Activated CD4-positive, CD25-positive, alpha-beta regulatory T cell treated with anti-CD3 and anti-CD28 coated beads, Interleukin-2, amount 50 U/mL, for 16 hours (primary cell): ENCODE data around the gene EFHC1.

ENCODE experiments used
- DNase-seq: peaks from one replicate; pipeline ENCODE4 v3.0.0-alpha.2; 2020; ENCODE audit warnings: low read depth, low spot score

EFHC1 gene

DNA sequence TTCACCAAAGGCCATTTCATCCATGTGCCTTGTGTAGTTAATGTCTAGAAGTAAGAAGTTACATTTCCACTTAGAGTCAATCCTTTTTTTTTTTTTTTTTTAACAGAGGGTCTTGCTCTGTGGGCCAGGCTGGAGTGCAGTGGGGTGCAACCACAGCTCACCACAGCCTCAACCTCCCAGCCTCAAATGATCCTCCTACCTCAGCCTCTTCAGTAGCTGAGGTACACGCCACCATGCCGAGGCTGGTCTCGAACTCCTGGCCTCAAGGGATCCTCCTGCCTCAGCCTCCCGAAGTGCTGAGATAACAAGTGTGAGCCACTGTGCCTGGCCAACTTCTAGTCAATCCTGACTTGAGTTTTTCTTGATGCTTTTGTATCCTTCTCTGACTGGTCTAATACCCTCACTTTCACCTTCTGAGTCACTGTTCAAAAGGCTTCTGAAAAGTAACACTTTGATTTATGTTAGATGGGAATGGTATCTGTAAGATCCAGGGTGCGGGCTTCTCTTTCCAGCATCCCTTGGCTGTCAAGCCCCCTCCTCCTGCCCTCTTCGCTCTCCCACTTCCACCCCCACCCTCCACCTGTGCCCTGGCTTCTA, 134.6 kb downstream of the EFHC1 start:
- DNase-seq: no peak

DNA sequence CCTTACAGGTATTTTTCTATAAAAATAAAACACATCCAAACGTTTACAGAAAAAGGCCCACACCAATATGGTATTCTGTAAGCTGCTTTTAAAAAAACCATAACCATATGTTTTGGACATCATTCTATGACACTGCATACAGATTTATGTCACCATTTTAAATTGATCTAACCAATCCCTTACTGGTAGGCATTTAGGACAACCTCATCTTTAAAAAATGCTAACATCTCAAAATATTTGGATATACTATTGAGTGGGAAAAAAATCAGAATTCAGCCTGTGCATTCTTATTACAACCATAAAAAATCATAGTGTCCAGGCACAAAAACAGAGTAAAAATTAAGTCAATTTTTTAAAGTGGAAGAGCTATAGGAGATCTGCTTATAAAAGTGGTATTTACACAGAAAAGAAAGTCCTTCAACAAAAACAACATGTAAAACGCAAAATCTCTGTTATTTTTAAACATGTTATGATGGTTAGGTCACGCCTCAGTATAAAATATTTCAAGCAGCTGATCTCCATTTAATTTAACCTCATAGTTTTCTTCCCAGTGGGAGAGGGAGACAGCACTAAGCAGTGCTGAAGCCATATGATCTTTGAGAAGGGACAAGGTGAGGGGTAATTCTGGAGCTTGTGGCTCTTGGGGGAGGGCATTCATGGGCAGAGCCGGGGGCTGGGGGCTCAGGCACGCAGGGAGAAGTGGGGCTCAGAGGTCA, 135.5 kb downstream of the EFHC1 start:
- DNase-seq: no peak

DNA sequence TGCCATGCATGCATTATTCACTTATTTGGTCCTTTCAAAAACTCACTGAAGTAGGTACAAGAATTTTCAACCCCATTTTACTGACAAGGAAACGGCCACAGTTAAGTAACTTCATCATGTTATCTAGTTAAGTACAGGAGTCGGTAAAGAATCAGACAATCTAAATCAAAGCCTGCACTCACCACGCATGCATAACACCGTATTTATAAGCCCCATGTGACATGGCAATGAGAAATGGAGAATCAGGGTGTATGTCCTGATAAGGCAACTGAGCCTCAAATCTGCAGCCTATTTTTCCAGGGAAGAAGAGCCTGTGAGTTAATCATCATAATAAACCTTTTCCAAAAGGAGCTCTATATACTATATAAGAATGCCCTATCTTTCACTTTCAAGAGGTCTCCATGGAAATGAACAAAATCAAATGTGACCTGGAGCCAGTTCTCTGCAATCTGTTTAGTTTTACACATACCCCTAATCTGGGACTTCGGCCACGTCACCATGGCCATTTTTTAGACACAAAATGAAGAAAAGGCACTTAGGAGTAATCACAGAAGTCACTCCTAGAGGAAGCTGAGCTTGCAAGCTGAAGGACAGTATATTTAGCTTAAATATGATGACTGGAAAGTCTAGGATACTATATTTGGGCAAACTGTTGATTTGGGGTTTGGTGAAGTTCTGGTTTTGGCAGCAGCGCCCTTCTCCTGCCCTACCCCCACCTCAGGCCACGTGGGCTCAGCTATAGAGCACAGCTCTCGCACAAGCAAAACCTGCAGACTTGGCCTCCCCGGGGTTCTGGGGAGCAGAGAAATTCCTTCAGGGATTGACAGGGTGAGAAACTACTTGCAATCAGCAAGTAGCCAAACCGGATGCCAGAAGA, 137.5 kb downstream of the EFHC1 start:
- DNase-seq: no peak

DNA sequence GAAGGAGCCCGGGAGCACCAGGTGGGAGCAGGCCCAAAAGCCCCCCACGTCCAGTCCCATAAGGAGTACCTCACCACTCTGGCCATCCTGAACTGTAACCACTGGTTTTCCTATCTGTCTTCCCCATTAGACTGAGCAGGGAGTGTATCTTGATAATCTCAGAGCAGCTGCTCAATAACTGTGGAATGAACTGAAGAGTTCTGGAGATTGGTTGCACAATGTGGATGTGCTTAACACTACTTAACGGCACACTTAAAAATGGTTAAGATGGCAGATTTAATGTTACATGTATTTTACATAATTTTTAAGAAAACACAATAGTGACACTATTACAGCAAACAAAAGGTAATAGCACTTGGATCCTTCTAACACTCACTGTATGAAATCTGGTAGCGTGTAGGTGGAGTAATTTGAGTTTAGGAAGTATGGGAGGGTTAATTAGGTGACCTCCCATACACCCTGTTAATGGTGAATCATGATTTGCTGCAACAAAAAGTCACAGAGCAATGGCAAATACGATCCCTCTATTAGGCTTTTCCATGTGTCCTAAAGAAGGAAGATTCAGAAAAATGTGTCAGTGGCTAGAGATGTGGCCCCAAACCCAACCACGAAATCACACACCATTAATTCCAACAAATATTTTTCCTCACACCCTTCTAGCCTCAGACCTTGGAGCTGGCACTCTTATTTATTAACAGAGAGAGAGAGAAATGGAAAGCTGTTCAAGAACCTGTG, 138.3 kb downstream of the EFHC1 start:
- DNase-seq: no peak

DNA sequence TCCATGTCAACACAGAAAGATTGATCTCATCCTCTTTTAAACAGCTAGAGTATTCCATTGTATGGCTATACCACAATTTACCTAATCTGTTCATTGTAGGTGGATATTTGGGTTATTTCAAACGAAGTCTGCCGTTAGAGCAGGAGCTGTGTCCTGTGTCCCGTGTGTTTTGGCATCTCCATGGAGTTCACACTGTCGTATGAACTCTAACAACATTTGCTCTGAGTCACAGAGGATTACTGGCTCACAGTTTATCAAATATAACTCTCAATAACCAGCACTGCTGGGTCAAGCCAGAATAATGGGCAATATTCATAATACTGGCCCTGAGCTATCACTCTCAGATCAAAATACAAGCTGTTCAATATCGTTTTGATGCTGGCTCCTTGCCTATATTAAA, 140.3 kb downstream of the EFHC1 start:
- no peak for DNase-seq

DNA sequence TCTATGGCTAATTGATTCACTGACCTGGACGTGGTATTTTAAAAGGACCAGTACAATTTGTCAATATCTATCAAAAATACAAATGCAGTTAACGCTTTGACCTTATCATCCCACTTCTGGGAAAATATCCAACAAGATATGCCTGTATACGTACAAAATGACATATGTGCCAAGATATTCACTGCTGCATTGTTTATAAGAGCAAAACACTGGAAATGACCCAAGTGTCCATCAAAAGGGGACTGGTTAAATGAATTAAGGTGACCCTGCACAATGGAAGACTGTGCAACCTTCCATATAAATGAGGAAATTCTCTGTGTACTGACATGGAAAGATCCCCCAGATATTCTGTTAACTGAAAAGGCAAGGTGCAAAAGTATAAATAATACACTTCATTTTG, 142.8 kb downstream of the EFHC1 start:
- DNase-seq: no peak

DNA sequence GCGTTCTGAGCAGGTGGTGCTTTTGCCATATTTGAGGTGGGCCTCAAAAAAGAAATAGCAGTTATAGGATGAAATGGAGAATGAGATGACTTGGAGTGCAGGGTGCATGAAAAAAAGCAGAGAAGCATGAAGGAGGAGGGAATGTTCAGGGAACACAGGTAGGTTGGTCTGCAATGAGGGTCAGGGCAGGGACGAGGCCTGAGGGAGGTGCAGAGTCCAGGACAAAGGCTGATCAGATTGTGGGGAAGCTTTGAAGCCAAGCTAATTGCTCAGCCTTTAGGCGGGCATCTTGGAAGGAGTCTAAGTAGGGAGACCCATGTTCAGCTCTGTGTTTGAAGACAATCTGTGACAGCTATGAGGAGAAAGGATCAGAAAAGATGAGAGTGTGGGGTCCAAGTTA, 144.7 kb downstream of the EFHC1 start:
- DNase-seq: no peak

DNA sequence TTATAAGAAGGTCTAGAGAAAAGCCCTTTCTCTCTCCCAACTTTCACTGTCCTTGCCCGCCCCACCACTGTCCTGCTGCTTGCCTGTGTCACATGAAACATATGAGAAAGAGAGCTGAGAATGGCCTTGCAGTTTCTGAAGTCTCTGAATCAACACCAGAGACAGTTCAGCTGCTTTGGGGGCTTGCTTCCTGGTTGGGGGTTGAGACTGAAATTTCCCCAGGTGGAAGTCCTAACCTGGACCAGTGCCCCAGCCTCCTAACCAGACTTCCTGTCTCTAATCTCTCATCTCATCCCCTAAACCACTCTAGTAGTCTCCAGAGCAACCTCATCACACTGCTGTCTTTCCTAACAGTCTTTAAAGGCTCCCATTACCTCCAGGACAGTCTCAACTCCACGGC, 146.1 kb downstream of the EFHC1 start:
- no peak for DNase-seq

DNA sequence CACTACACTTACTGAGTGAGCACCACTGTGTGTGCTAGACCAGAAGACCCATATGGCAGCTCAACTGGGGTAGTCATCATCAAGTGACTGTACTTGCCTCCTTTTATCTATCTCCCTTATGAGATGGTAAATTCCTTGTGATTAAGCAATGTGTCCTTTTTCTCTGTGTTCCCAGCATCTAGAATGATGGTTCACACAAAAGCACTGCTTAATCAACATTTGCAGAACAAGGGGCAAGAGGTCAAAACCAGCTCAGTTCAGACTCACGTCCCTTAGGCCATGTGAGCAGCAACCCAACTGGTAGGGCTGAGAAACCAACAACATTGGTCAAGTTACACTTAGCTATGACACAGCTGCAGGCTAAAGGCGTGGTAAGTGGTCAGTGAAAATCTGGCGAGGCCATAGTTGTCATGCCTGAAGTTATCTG, 146.7 kb downstream of the EFHC1 start:
- DNase-seq: no peak

DNA sequence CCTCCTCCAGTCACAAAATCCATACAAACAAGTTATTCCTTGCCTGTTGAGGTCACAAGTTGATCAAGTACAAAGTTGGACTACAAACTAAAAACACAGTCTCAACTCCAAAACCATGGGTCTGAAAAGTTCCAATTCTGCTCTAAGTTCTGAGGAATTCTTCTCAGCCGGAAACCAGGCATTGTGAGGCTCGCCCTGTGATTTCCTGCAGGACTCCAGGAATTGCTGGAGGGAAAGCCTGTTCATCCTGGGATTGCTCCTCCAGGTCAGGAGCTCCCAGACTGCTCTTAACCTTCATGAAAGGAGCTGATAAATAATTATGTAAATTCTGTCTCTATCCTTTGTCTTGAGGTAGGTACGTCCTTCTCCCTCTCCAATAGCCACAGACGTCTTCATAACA, 148.2 kb downstream of the EFHC1 start:
- no peak for DNase-seq

DNA sequence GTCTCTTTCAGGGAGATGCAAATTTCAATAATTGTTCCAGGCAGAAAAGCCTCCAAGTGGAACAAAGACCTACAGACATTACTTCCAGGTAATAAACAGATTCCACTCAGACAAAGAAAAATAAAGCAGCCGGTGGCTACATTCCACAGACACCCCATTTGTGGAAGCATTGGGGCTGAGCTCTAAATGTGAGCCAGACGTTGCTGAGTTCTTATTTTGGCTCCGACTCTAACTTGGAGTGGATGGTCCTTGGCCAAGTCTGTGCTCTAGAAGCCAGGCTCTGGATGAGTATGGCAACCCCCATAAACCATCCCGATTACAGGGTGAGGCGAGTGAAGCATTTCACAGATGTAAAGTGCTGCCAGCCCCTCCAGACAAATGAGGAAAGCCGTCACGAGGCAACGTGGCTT, 150.2 kb downstream of the EFHC1 start:
- DNase-seq: no peak

DNA sequence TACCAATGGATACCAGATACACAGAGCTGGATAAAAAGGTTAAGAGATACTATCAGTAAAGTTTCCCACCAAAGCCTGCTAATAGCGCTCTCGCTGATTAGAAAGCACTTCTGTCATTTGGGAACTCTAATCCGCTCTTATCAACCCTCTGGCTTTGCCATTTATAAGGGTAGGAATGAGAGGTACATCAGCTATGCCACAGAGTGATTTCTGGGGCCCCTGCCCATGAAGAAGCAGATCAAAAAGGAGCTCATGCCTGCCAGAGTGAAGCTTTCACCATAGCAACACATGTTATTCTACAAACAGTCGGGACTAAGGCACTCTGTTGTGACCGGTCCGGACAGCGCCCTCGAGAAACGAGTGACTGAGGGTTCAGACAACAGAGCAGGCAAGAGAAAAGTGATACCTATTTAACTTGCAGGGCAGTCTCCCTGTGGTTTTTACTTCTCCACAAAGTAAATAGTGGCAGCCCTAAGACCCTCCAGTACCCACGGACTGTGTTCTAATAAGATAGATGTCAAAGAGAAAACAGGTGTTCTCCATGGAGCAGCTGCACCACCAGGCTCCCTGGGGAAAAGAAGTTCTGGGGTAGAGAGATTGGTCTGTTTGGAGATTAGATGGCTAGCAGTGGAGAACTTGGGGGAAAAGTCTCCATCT, 151.1 kb downstream of the EFHC1 start:
- no peak for DNase-seq

DNA sequence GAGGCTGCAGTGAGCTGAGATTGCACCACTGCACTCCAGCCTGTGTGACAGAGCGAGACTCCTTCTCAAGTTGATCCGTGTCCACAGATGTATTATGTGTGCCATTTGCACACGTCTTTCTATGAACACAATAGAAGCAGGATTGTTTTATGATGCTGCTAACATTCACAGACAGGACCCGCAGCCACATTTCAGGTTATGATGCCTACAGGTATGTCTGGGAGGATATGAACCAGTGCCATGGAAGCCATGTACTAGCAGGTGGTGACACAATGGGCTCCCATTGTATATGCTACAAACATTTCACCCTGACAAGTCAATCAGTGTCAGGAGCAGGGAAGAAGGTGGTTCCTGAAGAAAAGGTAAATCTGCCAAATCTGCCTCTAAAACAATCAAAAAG, 152.4 kb downstream of the EFHC1 start:
- DNase-seq: no peak

DNA sequence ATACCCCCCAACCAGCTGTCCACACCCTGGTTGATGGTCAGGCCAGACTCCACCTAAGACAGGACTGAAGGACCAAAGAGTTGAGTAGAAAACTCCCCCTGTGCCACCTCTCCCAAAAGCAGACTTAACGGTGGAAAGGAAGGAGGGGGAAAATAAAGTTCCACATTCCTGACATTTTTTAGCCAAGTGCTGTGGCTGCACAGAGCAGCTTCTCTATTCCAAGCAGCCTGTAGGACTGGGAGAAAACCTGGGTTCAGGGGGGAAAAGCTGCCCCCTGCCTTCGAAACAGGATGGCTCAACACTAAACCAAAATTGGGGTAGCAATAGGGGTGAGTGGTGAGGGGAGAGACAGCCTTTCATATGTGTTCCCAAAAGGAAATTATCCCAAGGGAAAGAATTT, 153.2 kb downstream of the EFHC1 start:
- no peak for DNase-seq
